Astrocyte of the spinal cord (primary cell): Measurements from ENCODE around the gene MYL4.

Experiments
- DNase-seq: peaks from one replicate; pipeline ENCODE4 v3.0.0; 2011; ENCODE audit warnings: low read depth, low spot score
- H3K4me3 ChIP-seq: 2 replicates; pipeline ENCODE4 v1.5.1; 2011; ENCODE audit warnings: low read depth, mild to moderate bottlenecking, low read length, moderate library complexity
- in situ Hi-C: cut with HindIII; loops from 2 replicates; pipeline ENCODE4 v1.10.0; 2017; ENCODE audit warnings: low sequenced_read_pairs
- TF ChIP-seq, protein P1 (sequence below): IDR thresholded peaks from 2 replicates; pipeline ENCODE4 v1.5.1; 2012; ENCODE audit warnings: low read depth, mild to moderate bottlenecking, low read length, inconsistent platforms

The MYL4 gene

DNA sequence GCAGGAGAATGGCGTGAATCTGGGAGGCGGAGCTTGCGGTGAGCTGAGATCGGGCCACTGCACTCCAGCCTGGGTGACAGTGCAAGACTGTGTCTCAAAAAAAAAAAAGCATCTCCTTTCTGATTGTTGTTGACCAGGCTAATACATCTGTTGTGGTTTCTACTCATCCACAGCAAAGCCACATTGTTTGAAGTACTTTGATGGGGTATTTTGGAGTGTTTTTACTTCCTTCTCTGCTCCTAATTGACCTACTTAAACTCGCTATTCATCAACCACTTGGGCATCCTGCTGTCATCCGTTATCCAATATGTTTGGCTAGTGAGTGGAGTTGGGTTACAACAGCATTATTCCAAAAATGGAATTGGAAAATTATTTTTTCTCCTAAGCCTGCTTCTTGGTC is 16.6 kb upstream of the MYL4 start:
- TF ChIP-seq, protein P1, sequence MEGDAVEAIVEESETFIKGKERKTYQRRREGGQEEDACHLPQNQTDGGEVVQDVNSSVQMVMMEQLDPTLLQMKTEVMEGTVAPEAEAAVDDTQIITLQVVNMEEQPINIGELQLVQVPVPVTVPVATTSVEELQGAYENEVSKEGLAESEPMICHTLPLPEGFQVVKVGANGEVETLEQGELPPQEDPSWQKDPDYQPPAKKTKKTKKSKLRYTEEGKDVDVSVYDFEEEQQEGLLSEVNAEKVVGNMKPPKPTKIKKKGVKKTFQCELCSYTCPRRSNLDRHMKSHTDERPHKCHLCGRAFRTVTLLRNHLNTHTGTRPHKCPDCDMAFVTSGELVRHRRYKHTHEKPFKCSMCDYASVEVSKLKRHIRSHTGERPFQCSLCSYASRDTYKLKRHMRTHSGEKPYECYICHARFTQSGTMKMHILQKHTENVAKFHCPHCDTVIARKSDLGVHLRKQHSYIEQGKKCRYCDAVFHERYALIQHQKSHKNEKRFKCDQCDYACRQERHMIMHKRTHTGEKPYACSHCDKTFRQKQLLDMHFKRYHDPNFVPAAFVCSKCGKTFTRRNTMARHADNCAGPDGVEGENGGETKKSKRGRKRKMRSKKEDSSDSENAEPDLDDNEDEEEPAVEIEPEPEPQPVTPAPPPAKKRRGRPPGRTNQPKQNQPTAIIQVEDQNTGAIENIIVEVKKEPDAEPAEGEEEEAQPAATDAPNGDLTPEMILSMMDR, result no peak
- in situ Hi-C loops, result no loop called here
- no peak overlapping the region for H3K4me3 ChIP-seq
- no peak for DNase-seq

GRCh38 chr17:47193931-47194511 is 15.1 kb upstream of the MYL4 start:
- no peak for DNase-seq
- TF ChIP-seq, protein P1, result no peak
- no peak overlapping the region for H3K4me3 ChIP-seq
- in situ Hi-C loops, result no loop called here

- in situ Hi-C loops, result no loop called here
- TF ChIP-seq, protein P1, result no peak
- DNase-seq, result no peak
- H3K4me3 ChIP-seq, result no peak overlapping the region
Observed at GRCh38 chr17:47197821-47198220, 11.3 kb upstream of the MYL4 start.

DNA sequence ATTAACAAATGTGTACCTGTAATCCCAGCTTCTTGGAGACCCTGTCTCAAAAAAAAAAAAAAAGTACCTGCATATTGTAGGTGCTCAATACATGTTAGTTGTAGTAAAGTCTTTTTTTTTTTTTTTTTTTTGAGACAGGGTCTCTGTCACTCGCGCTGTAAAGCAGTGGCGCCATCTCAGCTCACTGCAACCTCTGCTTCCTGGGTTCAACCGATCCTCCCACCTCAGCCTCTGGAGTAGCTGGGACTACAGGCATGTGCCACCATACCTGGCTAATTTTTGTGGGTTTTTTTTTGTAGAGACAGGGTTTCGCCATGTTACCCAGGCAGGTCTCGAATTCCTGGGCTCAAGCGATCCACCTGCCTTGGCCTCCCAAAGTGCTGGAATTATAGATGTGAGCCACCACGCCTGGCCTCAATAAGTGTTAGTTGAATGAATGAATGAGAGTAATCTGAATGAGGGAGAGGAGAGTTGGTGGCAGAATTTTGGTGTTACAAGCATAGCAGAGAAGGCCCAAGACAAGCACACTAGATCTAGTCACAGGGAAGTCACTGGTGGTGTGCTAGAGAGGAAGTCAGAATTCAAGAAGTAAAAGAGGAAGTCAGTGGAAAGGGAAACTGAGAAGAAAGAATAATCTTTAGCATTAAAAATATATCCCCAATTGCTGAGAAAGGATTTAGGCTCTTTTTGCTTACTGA is 9.4 kb upstream of the MYL4 start:
- no peak overlapping the region for H3K4me3 ChIP-seq
- DNase-seq, result no peak
- TF ChIP-seq, protein P1, result no peak
- in situ Hi-C loops, result no loop called here

DNA sequence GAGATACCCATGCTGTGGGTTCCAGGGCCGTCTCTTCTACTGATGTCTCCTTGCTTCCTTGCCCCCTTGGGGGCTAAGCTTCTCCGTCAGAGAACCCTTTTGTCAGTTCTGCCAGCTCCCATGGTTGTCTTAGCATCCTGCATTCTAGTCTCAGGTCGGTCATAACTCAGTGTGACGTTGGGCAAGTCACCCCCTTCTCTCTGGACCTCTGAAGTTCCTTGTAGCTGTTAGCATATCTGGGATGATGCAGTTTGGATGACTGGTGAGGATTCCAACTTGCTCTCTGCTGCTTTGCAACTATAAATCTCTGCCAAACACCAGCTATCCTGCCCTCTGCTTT is 8.9 kb upstream of the MYL4 start:
- H3K4me3 ChIP-seq, result no peak overlapping the region
- TF ChIP-seq, protein P1, result no peak
- DNase-seq, result no peak
- in situ Hi-C loops, result no loop called here

GRCh38 chr17:47201166-47201565 is 8.0 kb upstream of the MYL4 start:
- no peak for DNase-seq
- TF ChIP-seq, protein P1, result no peak
- H3K4me3 ChIP-seq, result no peak overlapping the region
- in situ Hi-C loops, result no loop called here
